ENCODE data around the gene CDKN2A.

CDKN2A gene

GRCh38 chr9:21993893-21994555 is at the start of gene CDKN2A:
Gene CDKN2A, minus strand, starts transcription at chr9:21994392.
- DNase-seq (ENCODE audit: low read depth, low spot score): no peak
- ChIA-PET POLR2A (interaction anchor here (1.8 kb wide), 1 partner anchor 15 kb away, joined by 7 read pairs; the partner anchor contains the start of gene CDKN2B), CTCF (interaction anchor here (1.0 to 10.5 kb wide), 9 partner anchors 10 to 249 kb away, joined by 3 to 129 read pairs (median 3); partner anchors contain the start of gene CDKN2B)
- TF ChIP-seq, protein P1, sequence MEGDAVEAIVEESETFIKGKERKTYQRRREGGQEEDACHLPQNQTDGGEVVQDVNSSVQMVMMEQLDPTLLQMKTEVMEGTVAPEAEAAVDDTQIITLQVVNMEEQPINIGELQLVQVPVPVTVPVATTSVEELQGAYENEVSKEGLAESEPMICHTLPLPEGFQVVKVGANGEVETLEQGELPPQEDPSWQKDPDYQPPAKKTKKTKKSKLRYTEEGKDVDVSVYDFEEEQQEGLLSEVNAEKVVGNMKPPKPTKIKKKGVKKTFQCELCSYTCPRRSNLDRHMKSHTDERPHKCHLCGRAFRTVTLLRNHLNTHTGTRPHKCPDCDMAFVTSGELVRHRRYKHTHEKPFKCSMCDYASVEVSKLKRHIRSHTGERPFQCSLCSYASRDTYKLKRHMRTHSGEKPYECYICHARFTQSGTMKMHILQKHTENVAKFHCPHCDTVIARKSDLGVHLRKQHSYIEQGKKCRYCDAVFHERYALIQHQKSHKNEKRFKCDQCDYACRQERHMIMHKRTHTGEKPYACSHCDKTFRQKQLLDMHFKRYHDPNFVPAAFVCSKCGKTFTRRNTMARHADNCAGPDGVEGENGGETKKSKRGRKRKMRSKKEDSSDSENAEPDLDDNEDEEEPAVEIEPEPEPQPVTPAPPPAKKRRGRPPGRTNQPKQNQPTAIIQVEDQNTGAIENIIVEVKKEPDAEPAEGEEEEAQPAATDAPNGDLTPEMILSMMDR (IDR thresholded peaks at IDR 0.05; ENCODE audit: insufficient read depth, low read length, missing control alignments): peak; percentile 21
- peak within 1 kb of the TSS; percentile 87 for H3K4me3 ChIP-seq (ENCODE audit: low read depth, low read length)

DNA sequence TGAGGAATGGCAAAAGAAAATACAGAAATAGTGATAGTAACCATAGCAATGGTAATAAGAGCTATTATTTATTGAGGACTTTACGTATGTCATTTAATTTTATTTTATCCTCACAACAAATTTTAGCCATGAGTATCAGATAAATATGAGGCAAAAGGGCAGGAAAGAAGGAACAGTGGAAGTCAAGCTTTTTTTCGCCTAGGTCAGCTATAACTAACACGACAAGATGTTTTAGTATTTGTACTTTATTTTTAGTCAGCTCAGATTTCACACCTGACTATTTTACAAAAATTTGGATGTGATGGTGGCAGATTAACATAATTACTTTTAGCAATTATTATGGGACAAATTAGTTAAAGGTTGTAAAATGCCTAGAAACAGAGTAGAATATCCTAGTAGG is 49.7 kb upstream of the CDKN2A start:
- no peak overlapping the region for H3K4me3 ChIP-seq (ENCODE audit: low read depth, low read length)
- no peak for DNase-seq (ENCODE audit: low read depth, low spot score)
- ChIA-PET CTCF (interaction anchor here (0.6 to 8.2 kb wide), 8 partner anchors 8 to 230 kb away, joined by 3 to 81 read pairs (median 5); partner anchors contain the start of gene CDKN2B), POLR2A (interaction anchor here (0.6 kb wide), 2 partner anchors 74 to 513 kb away, joined by 3 read pairs; no protein-coding TSS in a partner anchor)
- TF ChIP-seq, protein P1 (IDR thresholded peaks at IDR 0.05; ENCODE audit: insufficient read depth, low read length, missing control alignments): no peak

- H3K4me3 ChIP-seq (ENCODE audit: low read depth, low read length): no peak overlapping the region
- ChIA-PET CTCF (interaction anchor here (0.6 to 8.5 kb wide), 8 partner anchors 10 to 230 kb away, joined by 3 to 136 read pairs (median 22); partner anchors contain the start of gene CDKN2B), POLR2A (no interaction called here)
- TF ChIP-seq, protein P1 (IDR thresholded peaks at IDR 0.05; ENCODE audit: insufficient read depth, low read length, missing control alignments): no peak
- DNase-seq (ENCODE audit: low read depth, low spot score): peak; percentile 26
These were observed 47.6 kb upstream of the CDKN2A start for GRCh38 chr9:22041775-22042174.

- H3K4me3 ChIP-seq (ENCODE audit: low read depth, low read length): no peak overlapping the region
- CTCF ChIA-PET: interaction anchor here (0.6 to 8.5 kb wide), 10 partner anchors 11 to 229 kb away, joined by 3 to 136 read pairs (median 8); partner anchors contain the start of gene CDKN2B
- TF ChIP-seq, protein P1 (IDR thresholded peaks at IDR 0.05; ENCODE audit: insufficient read depth, low read length, missing control alignments): no peak
- POLR2A ChIA-PET: no interaction called here
- no peak for DNase-seq (ENCODE audit: low read depth, low spot score)
These were observed 47.2 kb upstream of the CDKN2A start for GRCh38 chr9:22041344-22041743.

DNA sequence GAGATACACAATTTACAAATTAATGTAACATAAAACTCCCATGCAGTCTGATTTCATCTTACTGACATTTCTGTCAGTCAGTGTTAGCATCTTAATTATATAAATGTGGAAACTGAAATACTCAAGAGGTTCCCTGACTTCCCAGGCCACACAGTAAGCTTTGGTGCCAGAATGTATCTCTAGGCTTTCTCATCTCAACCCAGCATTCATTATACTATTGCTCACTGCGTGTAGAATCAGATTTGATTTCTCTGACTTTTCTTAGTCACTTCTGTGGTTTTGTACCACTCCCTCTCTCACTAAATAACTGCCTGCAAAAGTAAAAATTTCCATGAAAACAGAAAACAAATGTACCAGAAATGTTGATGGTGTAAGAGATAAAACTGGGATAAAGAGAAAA is 46.6 kb upstream of the CDKN2A start:
- POLR2A ChIA-PET: no interaction called here
- H3K4me3 ChIP-seq (ENCODE audit: low read depth, low read length): no peak overlapping the region
- CTCF ChIA-PET: interaction anchor here (0.6 to 8.5 kb wide), 11 partner anchors 10 to 1048 kb away, joined by 3 to 136 read pairs (median 7); partner anchors contain the start of genes CDKN2A, CDKN2B and CDKN2B-AS1
- TF ChIP-seq, protein P1 (IDR thresholded peaks at IDR 0.05; ENCODE audit: insufficient read depth, low read length, missing control alignments): no peak
- peak; percentile 38 for DNase-seq (ENCODE audit: low read depth, low spot score)

- no peak overlapping the region for H3K4me3 ChIP-seq (ENCODE audit: low read depth, low read length)
- CTCF ChIA-PET: interaction anchor here (0.8 to 8.5 kb wide), 14 partner anchors 9 to 238 kb away, joined by 3 to 136 read pairs (median 13); partner anchors contain the start of gene CDKN2B
- POLR2A ChIA-PET: no interaction called here
- TF ChIP-seq, protein P1 (IDR thresholded peaks at IDR 0.05; ENCODE audit: insufficient read depth, low read length, missing control alignments): no peak
- no peak for DNase-seq (ENCODE audit: low read depth, low spot score)
These were observed 45.1 kb upstream of the CDKN2A start for GRCh38 chr9:22039258-22039657.
